Prostate gland (tissue), 2 donors: ENCODE results near the gene FBXO41. TPM values are rescaled to one million over a fixed set of nuclear protein-coding genes. Genes with fewer than 3 reads are reported as not detected.

ENCODE experiments used
- DNase-seq: peaks from one replicate; pipeline ENCODE4 v3.0.0-alpha.2; 2019; ENCODE audit warnings: low spot score
- H3K27ac ChIP-seq, 2 donors: fragments of 200-600 bp; sonication (generic); 2 replicates each; pipeline ENCODE4 v1.5.1; 2017 to 2019
- H3K27me3 ChIP-seq: fragments of 200-600 bp; sonication (generic); replicated peaks from 2 replicates; pipeline ENCODE4 v1.5.1; 2019; ENCODE audit not compliant: insufficient read depth
- H3K36me3 ChIP-seq, 2 donors: fragments of 200-600 bp; sonication (generic); 1 replicate in 1 of 2; 2 replicates in 1 of 2; pipeline versions ENCODE4 v1.5.1 to v1.8.1; 2017 to 2019
- H3K4me1 ChIP-seq: fragments of 200-600 bp; sonication (generic); replicated peaks from 2 replicates; pipeline ENCODE4 v1.5.1; 2019
- H3K4me3 ChIP-seq, 2 donors: fragments of 200-600 bp; sonication (generic); 2 replicates each; pipeline ENCODE4 v1.5.1; 2017 to 2019
- H3K9me3 ChIP-seq: fragments of 200-600 bp; sonication (generic); 2 replicates; pipeline ENCODE4 v1.5.1; 2017
- POLR2A ChIP-seq: fragments of 450-650 bp; IDR thresholded peaks from one replicate; pipeline ENCODE4 v1.6.1; 2016; ENCODE audit warnings: antibody characterized with exemption, mild to moderate bottlenecking
- POLR2AphosphoS5 ChIP-seq: sonication (generic); formaldehyde crosslinking; IDR thresholded peaks from one replicate; pipeline ENCODE4 v1.6.1; 2017; ENCODE audit warnings: antibody characterized with exemption
- WGBS: methylation state at CpG from one replicate; pipeline ENCODE4 v1.1.5; 2018; 5-methylcytosine and 5-hydroxymethylcytosine counted together
- intact Hi-C: fragments of 100-400 bp; cut with DNase I; formaldehyde crosslinking; loops from one replicate; pipeline ENCODE4 v1.14.2; 2022
- total RNA-seq, 2 donors: library from RNA; depleted of rRNA; stranded (reverse); fragments of >200 nt; gene quantifications; one replicate each; pipeline ENCODE4 v1.1.0, GENCODE V29; 2016
- TF ChIP-seq, protein P1 (sequence below), 4 experiments: fragments of 200-600 bp in 2 of 4; fragments of 450-650 bp in 2 of 4; sonication (generic) in 2 of 4; IDR thresholded peaks; 1 replicate in 3 of 4; 2 replicates in 1 of 4; pipeline ENCODE4 v1.5.1; 2016 to 2019; ENCODE audit warnings: antibody characterized with exemption in 4 of 4, mild to moderate bottlenecking in 2 of 4, moderate library complexity in 2 of 4

The FBXO41 gene
- total RNA-seq, 2 donors from 2014 or later, result 4.2 to 7.4 TPM

GRCh38 chr2:73269686-73270465 lies 14.4 kb downstream of the FBXO41 start:
- TF ChIP-seq POLR2A (no peak), POLR2AphosphoS5 (no peak)
- TF ChIP-seq, protein P1, sequence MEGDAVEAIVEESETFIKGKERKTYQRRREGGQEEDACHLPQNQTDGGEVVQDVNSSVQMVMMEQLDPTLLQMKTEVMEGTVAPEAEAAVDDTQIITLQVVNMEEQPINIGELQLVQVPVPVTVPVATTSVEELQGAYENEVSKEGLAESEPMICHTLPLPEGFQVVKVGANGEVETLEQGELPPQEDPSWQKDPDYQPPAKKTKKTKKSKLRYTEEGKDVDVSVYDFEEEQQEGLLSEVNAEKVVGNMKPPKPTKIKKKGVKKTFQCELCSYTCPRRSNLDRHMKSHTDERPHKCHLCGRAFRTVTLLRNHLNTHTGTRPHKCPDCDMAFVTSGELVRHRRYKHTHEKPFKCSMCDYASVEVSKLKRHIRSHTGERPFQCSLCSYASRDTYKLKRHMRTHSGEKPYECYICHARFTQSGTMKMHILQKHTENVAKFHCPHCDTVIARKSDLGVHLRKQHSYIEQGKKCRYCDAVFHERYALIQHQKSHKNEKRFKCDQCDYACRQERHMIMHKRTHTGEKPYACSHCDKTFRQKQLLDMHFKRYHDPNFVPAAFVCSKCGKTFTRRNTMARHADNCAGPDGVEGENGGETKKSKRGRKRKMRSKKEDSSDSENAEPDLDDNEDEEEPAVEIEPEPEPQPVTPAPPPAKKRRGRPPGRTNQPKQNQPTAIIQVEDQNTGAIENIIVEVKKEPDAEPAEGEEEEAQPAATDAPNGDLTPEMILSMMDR (IDR thresholded peaks at IDR 0.05), result no peak
- no peaks in the 10 kb centered on the region for H3K36me3 ChIP-seq
- peaks cover 2% of the 10 kb centered on the region for H3K4me1 ChIP-seq
- intact Hi-C loops, result no loop called here
- DNase-seq, result no peak
- 20% methylated on average over 22 of the region's 22 CpGs for WGBS
- H3K27me3 ChIP-seq, result no peaks in the 10 kb centered on the region
- no peaks in the 10 kb centered on the region for H3K9me3 ChIP-seq
- peak overlapping the region; percentile 26 to 37 for H3K4me3 ChIP-seq
- peak overlapping the region in 1 of 2 donors; percentile 51 for H3K27ac ChIP-seq

DNA sequence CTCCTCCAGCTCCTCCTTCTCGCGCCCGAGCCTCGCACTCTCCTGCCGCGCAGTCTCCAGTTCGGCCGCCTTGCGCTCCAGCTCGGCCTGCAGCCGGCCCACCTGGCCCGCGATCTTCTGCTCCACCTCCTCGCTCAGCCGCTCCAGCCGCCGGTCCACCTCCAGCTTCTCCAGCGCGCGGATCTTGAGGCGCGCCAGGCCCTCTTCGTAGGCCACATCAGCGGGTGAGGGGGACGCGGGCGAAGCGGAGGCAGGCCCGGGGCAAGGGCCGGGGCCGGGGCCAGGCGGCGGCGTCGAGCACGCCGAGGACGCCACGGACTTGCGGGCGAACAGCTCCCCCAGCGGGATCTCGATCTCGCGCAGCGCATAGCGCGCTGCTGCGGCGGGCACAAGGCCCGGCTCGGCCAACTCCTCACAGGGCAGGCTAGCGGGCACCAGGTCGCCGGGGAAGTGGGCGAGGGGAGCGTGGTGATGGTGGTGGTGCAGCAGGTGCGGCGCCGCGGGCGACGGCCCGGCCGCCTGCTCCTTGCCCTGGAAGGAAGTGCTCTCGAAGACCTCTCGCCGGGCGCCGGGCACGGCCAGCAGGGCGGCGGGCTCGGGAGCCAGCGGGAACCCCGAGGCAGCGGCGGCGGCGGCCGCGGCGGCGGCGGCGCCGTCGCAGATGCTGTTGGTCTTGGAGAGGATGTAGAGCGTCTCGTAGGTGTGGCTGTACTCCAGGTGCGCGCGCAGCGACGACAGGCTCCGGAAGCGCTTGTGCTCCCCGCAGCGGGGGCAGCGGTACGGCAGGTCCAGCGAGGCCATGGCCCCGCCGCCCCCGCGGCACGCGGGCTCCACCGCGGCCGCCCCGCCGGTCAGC lies 15.2 kb downstream of the FBXO41 start:
- TF ChIP-seq POLR2AphosphoS5, result no peak
- TF ChIP-seq, protein P1 (IDR thresholded peaks at IDR 0.05), result peak in 1 of 4 experiments; percentile 28
- peak overlapping the region; percentile 45 to 51 for H3K27ac ChIP-seq
- intact Hi-C loops, result no loop called here
- H3K9me3 ChIP-seq, result no peaks in the 10 kb centered on the region
- DNase-seq, result peak; percentile 44
- H3K4me3 ChIP-seq, result peak overlapping the region; percentile 26 to 37
- no peaks in the 10 kb centered on the region for H3K27me3 ChIP-seq
- H3K36me3 ChIP-seq, result no peaks in the 10 kb centered on the region
- H3K4me1 ChIP-seq, result peaks cover 2% of the 10 kb centered on the region
- 15% methylated on average over 90 of the region's 113 CpGs for WGBS

DNA sequence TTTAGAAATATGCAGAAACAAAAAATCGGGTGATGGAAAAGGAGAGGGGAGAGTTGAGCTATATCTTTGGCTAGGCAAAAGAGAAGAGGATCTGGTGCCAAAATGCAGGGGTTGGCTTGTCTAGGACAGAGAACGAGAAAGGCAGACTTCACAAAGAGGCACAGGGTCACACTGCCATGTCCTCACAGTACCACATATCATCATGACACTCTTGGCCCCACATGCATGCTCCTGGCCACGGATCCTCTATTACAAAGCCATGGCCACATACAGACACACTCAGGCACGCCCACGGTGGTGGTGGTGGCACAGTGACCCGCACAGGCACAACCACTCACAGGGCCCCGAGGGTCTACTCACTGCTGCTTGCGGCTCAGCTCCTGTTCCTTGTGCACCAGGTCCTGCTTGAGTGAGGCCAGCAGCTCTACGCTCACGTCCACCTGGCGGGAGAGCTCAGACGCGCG lies 15.9 kb downstream of the FBXO41 start:
- H3K36me3 ChIP-seq, result no peaks in the 10 kb centered on the region
- no peaks in the 10 kb centered on the region for H3K27me3 ChIP-seq
- H3K27ac ChIP-seq, result peak overlapping the region; percentile 45 to 51
- H3K4me1 ChIP-seq, result peaks cover 2% of the 10 kb centered on the region
- 34% methylated on average over 14 of the region's 14 CpGs for WGBS
- TF ChIP-seq POLR2AphosphoS5 (no peak), POLR2A (no peak)
- TF ChIP-seq, protein P1 (IDR thresholded peaks at IDR 0.05), result no peak
- peak overlapping the region; percentile 26 to 37 for H3K4me3 ChIP-seq
- intact Hi-C loops, result no loop called here
- DNase-seq, result no peak
- H3K9me3 ChIP-seq, result no peaks in the 10 kb centered on the region

GRCh38 chr2:73267008-73267407 lies 17.3 kb downstream of the FBXO41 start:
- Histone ChIP-seq H3K36me3 (no peaks in the 10 kb centered on the region), H3K4me1 (peaks cover 2% of the 10 kb centered on the region), H3K9me3 (no peaks in the 10 kb centered on the region), H3K4me3 (no peak overlapping the region), H3K27me3 (no peaks in the 10 kb centered on the region), H3K27ac (no peak overlapping the region)
- TF ChIP-seq, protein P1 (IDR thresholded peaks at IDR 0.05), result no peak
- TF ChIP-seq POLR2A (no peak), POLR2AphosphoS5 (no peak)
- WGBS, result 96% methylated on average over 4 of the region's 4 CpGs
- no peak for DNase-seq
- intact Hi-C loops, result no loop called here
